ENCODE data around the gene CUL3. TPM values are rescaled to one million over a fixed set of nuclear protein-coding genes. Genes with fewer than 3 reads are reported as not detected.
"Not testable (repeated sequence)": the region's sequence is repeated elsewhere in the genome, so short reads cannot be mapped to it uniquely, and the experiment has no call there.

CUL3 gene
- 45.3 and 64.3 TPM in 2 replicates for polyA plus RNA-seq (2014; cell fraction: cytosol; rRNA removed)
- 26.8 and 33.7 TPM in 2 replicates for polyA plus RNA-seq (2014; cell fraction: nucleus; rRNA removed)

DNA sequence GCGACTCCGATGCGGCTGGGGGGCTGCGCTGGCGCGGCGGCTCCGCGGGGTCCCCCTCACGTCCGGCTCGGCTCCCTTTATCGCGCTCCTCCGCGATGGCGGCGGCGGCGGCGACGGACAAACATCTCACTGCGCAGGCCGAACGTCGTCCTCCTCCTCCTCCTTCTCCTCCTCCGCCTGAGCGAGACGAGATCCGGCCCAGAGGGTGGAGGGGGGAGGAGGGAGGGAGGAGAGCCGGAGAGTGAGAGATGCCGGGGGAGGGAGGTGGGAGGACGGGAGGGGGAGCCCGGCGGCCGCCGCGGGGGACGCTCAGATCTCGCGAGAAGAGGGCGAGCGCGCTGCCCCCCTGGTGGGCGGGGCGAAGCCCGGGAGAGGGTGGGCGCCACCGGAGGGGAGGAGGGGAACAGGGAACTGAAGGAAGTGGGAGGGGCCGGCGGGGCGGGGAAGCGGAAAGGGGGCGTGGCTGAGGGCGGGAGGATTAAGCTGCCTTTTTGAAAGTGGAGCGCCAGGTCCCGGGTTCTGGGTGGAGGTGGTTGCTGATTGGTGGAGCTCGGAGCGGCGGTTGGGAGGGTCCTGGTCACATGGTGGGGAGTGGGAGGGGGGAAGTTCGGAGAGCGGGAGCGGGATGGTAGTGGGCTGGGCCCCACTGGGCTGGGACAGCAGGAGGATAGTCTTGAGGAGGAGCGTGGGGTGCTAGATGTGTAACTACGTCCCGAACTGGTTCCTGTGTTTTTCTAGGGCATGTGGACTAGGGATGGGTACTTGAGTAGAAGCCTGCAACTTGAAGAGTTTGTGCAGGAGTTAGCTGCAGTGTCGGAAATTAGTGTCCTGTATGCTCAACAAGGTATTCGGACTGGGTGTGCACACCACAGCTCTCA lies at the start of gene CUL3:
Gene CUL3 (minus strand): TSS at position 153 of the 878 bp plus-strand sequence. CDS start 354 bp downstream, outside the sequence.
- DNase-seq (ENCODE audit: low spot score), result peak; percentile 97

DNA sequence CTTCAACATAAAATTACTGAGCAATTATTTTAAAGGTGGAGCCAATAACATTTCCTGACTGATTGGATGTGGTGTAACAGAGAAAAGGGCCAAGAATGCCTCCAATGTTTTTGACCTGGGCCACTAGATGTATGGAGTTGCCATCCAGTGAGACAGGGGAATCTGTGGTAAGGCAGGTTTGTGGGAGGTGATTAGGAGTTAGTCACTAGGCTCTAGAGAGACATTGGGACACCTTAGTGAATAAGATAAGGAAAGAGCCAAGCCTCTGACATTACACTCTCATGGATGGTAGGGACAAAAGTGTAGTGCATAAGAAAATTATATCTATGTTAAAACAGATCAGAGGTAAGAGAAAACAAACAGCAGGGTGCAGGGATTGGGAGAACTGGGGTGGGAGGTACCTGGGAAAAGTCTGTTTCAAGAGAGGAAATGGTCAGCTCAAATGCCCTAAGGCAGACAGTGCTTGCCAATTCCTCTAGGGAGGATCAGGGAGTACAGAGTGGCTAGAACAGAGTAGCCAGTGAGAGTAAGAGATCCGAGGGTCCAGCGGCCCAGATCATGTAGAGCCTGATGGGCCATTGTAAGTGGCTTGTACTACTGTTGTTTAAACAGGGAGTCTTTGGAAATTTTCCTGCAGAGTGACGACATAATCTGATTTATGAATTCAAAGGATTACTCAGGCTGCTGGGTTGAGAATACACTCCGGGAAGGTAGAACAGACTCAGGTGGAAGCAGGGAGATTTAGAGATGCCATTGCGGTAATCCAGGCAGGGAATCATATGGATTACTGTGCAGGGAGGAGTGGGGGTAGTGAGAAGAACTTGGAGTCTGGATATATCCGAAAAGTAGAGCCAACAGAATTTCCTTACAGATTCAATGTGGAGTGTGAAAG lies 45.7 kb upstream of the CUL3 start:
- DNase-seq (ENCODE audit: low spot score), result no peak

- DNase-seq (ENCODE audit: low spot score), result no peak
Observed at GRCh38 chr2:224628416-224628815, 43.3 kb upstream of the CUL3 start.

GRCh38 chr2:224626735-224627134 lies 41.6 kb upstream of the CUL3 start:
- no peak for DNase-seq (ENCODE audit: low spot score)

GRCh38 chr2:224613543-224614286 lies 28.6 kb upstream of the CUL3 start:
- DNase-seq (ENCODE audit: low spot score), result peak; percentile 13

- DNase-seq (ENCODE audit: low spot score), result no peak
Observed at GRCh38 chr2:224612578-224612977, 27.4 kb upstream of the CUL3 start.

GRCh38 chr2:224611938-224612337 lies 26.8 kb upstream of the CUL3 start:
- no peak for DNase-seq (ENCODE audit: low spot score)

DNA sequence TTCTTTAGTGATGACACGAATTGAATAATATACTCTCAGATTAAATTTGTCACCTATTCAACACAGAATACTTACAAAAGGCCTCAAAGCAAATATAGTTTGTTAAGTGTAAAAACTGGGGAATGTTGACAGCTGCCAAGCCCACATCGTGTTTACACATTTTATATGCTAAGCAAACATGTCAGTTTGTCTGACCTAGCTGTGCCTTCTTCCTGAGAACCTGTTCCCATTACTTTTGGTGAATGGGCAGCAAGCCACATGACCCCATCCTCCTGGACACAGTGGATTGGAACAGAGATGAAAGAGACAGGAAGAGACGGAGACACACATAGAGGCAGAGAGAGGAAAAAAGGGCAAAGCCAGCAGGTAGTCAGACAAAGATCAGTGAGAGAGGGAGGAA lies 22.9 kb upstream of the CUL3 start:
- DNase-seq (ENCODE audit: low spot score), result no peak

- not testable (repeated sequence) for DNase-seq (ENCODE audit: low spot score)
Observed at GRCh38 chr2:224603746-224604500, 18.8 kb upstream of the CUL3 start.

GRCh38 chr2:224602778-224603375 lies 17.7 kb upstream of the CUL3 start:
- DNase-seq (ENCODE audit: low spot score), result not testable (repeated sequence)

- no peak for DNase-seq (ENCODE audit: low spot score)
Observed at GRCh38 chr2:224601923-224602322, 16.8 kb upstream of the CUL3 start.

DNA sequence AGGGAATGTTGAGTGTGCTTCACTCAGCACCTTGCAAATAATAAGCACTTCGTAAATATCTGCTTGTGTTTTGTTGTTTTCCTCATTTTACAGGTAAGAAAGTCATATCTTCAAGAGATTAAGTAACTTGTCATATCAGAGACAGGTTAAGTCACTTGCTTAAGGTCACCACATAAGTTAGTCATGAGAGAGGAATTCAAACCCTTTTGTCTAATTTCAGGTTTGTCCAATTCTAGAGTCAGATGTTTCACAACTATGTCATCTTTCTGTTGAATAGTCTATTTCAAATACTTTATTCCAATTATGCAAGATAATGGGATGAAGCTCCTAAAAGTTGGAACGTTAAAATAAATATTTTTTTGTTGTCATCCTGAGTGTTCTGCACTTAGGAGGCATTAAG lies 13.5 kb upstream of the CUL3 start:
- DNase-seq (ENCODE audit: low spot score), result no peak

DNA sequence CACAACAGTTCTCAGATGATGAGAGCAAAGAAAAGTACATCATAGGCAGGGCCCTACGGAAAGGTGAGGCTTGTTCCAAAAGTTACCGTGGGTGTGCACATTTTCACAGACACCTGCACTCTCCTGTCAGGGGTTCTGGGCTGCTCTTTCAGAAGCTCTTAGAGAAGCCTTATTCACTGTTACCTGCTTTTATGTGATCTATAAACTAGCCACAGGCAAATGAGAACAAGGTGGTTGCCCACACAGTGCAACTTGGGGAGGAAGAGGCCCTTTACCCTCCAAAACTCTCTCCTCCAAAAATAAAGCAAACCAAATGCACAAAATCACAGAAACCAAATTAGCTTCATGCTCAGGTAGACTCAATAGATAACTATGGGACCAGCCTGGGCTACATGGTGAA lies 11.1 kb upstream of the CUL3 start:
- no peak for DNase-seq (ENCODE audit: low spot score)

DNA sequence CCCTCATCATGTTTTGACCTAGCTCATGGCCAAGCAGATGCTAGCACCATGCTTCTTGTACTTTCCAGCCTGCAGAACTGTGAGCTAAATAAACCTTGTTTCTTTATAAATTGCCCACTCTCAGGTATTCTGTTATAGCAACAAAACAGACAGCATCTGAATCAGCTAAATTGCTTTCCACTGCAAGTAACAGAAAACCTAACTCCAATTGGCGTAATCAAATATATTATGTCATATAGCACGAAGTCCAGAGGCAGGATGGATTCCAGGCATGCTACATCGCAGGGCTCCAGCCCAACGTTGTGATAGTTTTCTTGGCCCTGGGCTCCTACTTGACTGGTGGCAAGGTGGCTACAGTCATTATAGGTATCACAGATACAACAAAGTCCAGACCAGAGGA lies 10.4 kb upstream of the CUL3 start:
- DNase-seq (ENCODE audit: low spot score), result peak; percentile 91

- DNase-seq (ENCODE audit: low spot score), result peak; percentile 50
Observed at GRCh38 chr2:224594840-224595239, 9.7 kb upstream of the CUL3 start.

DNA sequence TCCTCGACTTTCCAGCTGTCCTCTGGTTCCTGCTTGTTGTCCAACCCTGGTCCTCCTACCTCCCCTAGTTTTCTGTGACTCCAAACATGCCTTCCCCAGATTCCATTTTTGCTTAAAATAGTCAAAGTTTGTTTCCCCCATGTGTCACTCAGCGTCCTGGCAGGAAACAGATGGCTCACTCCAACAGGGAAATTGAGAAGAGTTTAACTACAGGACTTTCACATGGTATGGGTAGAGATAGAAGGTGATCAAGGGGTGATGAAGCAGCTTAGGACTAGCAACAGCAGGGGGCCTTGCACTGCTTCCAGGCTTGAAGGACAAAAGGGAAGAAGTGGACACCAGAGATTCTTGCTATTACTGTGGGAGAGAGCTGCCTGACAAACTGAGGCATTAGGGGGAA lies 6.1 kb upstream of the CUL3 start:
- DNase-seq (ENCODE audit: low spot score), result no peak

- DNase-seq (ENCODE audit: low spot score), result no peak
Observed at GRCh38 chr2:224586127-224586695, 1.0 kb upstream of the CUL3 start.

- peak; percentile 30 for DNase-seq (ENCODE audit: low spot score)
Observed at GRCh38 chr2:224584785-224585210, 365 bp downstream of the CUL3 start.

DNA sequence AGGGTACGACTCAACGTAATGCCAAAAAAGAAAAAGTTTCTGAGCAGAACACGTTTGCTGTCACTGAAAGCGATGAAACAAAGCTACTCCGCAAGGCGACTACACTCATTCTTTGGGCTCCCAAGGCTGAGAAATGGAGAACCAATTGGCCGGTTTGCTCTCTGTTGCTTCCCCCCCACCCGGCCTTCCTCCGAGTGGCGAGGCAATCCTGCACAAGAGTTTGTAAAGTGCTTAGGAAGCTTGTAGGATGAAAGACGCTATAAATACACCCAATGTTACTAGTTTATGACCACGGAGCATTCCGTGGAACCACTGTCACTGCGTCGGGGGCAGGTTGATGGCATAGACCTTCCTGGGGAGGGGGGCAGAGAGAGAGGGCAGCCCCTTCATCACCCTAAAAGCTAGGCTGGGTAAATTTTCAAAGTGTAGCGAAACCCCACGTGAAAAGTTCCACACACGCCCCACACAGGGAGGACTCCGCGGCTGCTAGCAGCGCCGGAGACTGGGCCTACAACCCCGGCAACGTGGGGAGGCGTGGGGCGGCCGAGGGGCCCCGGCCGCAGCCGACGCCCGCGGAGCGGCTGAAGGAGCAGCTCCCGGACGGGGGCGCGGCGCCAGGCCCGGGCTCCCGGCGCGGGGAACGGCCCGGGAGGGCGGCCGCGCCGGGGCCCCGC lies 915 bp downstream of the CUL3 start:
- no peak for DNase-seq (ENCODE audit: low spot score)
